Common myeloid progenitor, CD34-positive (primary cell): ENCODE results near the gene KLHL29.

Source experiments
- CTCF ChIA-PET: fragments of 350-600 bp; sonication (Branson Sonifier 250); formaldehyde crosslinking; loops from one replicate; lab custom pipeline; 2021; ENCODE audit warnings: antibody characterized with exemption; lab: Charles Lee
- POLR2A ChIA-PET: fragments of 350-600 bp; sonication (Branson Sonifier 250); formaldehyde crosslinking; loops from one replicate; lab custom pipeline; 2021; ENCODE audit warnings: antibody characterized with exemption; lab: Charles Lee
- DNase-seq, 3 donors: peaks; one replicate each; pipeline versions ENCODE4 v3.0.0 to v3.0.0-alpha.2; 2013
- H3K27ac ChIP-seq, 2 experiments: 1 replicate in 1 of 2; 2 replicates in 1 of 2; pipeline ENCODE4 v1.7.0; 2013; ENCODE audit warnings: inconsistent platforms in 2 of 2, low read length in 2 of 2, mild to moderate bottlenecking in 2 of 2, low read depth in 1 of 2, moderate library complexity in 1 of 2; ENCODE audit not compliant: severe bottlenecking in 2 of 2, insufficient read depth in 1 of 2, poor library complexity in 1 of 2
- H3K27me3 ChIP-seq, 5 experiments: replicated peaks in 2 of 5; 1 replicate in 3 of 5; 2 replicates in 2 of 5; pipeline versions ENCODE4 v1.6.1 to v1.7.0; 2013; ENCODE audit warnings: low read length in 4 of 5, mild to moderate bottlenecking in 2 of 5, moderate library complexity in 2 of 5, inconsistent platforms in 1 of 5; ENCODE audit not compliant: insufficient read depth in 5 of 5, control insufficient read depth in 4 of 5
- H3K36me3 ChIP-seq, 4 experiments: 1 replicate in 2 of 4; 2 replicates in 2 of 4; pipeline versions ENCODE4 v1.6.1 to v1.7.0; 2013; ENCODE audit warnings: low read length in 3 of 4, control low read depth in 1 of 4, mild to moderate bottlenecking in 1 of 4; ENCODE audit not compliant: control insufficient read depth in 4 of 4, insufficient read depth in 4 of 4
- H3K4me1 ChIP-seq, 4 experiments: 1 replicate in 3 of 4; 2 replicates in 1 of 4; pipeline versions ENCODE4 v1.6.1 to v1.7.1; 2013; ENCODE audit warnings: low read length in 3 of 4, mild to moderate bottlenecking in 3 of 4, control low read depth in 1 of 4, inconsistent platforms in 1 of 4, moderate library complexity in 1 of 4; ENCODE audit not compliant: control insufficient read depth in 4 of 4, insufficient read depth in 4 of 4; ENCODE audit errors: control extremely low read depth in 1 of 4
- H3K4me3 ChIP-seq, 7 experiments: 1 replicate in 4 of 7; 2 replicates in 3 of 7; pipeline versions ENCODE4 v1.5.1 to v1.7.0; 2013; ENCODE audit warnings: mild to moderate bottlenecking in 7 of 7, low read length in 6 of 7, moderate library complexity in 6 of 7, inconsistent platforms in 2 of 7, low read depth in 2 of 7, control low read depth in 1 of 7; ENCODE audit not compliant: insufficient read depth in 4 of 7, control insufficient read depth in 1 of 7; ENCODE audit errors: extremely low read depth in 1 of 7
- H3K9me3 ChIP-seq, 5 experiments: 1 replicate in 4 of 5; 2 replicates in 1 of 5; pipeline versions ENCODE4 v1.6.1 to v1.7.1; 2013; ENCODE audit warnings: low read length in 4 of 5, mild to moderate bottlenecking in 2 of 5, inconsistent platforms in 1 of 5, low read depth in 1 of 5, moderate library complexity in 1 of 5; ENCODE audit not compliant: control insufficient read depth in 4 of 5, insufficient read depth in 2 of 5; ENCODE audit errors: control extremely low read depth in 1 of 5
- whole genome bisulfite sequencing: methylation state at CpG from one replicate; pipeline ENCODE4 v1.1.5; 2013; ENCODE audit not compliant: insufficient coverage; 5-methylcytosine and 5-hydroxymethylcytosine counted together

KLHL29 gene

DNA sequence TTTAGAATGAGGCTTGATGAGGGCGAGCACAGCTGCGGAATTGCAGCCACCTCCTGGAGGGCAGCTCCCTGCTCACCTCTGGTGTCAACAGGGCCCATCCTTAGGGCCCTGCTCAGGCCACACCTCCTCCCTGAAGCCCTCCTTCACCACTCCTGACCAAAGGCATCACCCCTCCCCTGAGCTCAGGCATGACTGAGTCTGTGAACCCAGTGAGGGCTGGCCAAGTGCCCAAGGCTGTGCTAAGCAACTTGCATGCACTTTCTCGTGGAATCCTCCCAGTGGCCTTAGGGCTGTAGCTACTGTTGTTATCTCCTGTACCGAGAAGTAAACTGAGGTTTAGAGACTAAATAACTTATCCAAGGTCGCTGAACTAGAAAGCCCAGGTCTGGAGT lies 101.7 kb downstream of the KLHL29 start:
- Histone ChIP-seq H3K36me3 (no peaks in the 10 kb centered on the region), H3K27ac (no peak overlapping the region), H3K9me3 (no peaks in the 10 kb centered on the region), H3K4me1 (peaks cover 0 to 7% (median 2%) of the 10 kb centered on the region in 4 experiments), H3K27me3 (peaks cover 0 to 97% (median 16%) of the 10 kb centered on the region in 5 experiments), H3K4me3 (no peak overlapping the region)
- ChIA-PET POLR2A (no interaction called here), CTCF (interaction anchor here (0.7 kb wide), 2 partner anchors 9 to 89 kb away, joined by 3 read pairs; no protein-coding TSS in a partner anchor)
- no peak for DNase-seq
- 96% methylated on average over 5 of the region's 5 CpGs for WGBS

DNA sequence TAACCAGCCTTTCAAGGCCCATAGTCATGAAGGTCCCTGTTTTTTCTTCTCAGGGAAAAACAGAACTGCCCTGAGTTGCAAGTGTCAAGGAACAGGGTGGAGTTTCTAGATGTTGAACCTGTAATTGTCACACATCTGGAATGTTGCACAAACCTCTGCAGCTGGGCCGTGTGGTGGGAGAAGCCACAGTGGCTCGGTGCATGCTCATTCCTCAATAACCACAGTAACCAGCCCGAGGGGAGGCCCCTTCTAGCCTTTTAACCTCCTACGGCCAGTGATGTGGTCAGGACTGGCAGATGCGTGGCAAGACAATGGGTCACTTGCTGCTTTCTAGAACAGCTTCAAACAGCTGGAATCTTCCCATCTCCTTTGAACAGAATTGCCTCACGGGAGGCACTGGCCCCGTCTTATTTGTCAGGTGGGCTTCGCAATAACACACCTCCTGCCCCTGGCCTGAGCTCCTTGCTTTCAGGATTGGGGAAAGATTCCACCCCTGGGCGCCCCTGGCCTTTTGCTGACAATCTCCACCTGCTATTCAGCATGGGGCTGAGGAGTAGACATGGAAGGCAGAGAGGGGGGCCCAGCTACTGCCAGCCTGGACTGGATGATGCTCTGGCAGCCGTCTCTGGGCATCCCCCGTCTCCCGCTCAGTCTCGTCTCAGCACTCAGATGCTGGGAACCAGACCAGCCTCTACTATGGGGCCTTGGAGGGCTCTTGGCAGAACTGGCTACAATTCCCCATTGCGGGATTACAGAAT lies 102.9 kb downstream of the KLHL29 start:
- H3K9me3 ChIP-seq, result no peaks in the 10 kb centered on the region
- H3K27me3 ChIP-seq, result peaks cover 0 to 97% (median 19%) of the 10 kb centered on the region in 5 experiments
- no peaks in the 10 kb centered on the region for H3K36me3 ChIP-seq
- H3K27ac ChIP-seq, result no peak overlapping the region
- peaks cover 0 to 7% (median 2%) of the 10 kb centered on the region in 4 experiments for H3K4me1 ChIP-seq
- ChIA-PET CTCF (no interaction called here), POLR2A (no interaction called here)
- no peak overlapping the region for H3K4me3 ChIP-seq
- WGBS, result 87% methylated on average over 11 of the region's 14 CpGs
- DNase-seq, result no peak

DNA sequence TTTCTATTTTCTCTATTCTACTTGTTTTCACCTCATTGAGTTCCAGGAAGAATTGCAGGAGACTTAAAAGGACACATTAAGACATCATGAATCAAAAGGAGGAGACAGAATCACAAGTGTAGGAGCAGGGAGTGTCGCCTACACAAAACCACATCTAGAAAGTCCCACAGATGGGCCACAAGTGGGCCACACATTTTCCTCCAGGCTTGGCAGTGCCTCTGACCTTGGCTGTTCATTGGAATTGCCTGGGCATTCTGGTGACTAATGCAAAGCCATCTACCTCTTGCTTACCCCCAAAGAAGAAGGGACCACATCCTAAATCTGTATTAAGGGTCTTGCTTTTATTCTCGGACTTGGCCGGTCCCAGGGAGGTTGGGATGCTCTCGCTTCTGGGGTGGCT lies 103.6 kb downstream of the KLHL29 start:
- no peak overlapping the region for H3K4me3 ChIP-seq
- no peak overlapping the region for H3K27ac ChIP-seq
- no peak for DNase-seq
- H3K9me3 ChIP-seq, result no peaks in the 10 kb centered on the region
- POLR2A ChIA-PET, result no interaction called here
- H3K36me3 ChIP-seq, result no peaks in the 10 kb centered on the region
- peaks cover 0 to 97% (median 18%) of the 10 kb centered on the region in 5 experiments for H3K27me3 ChIP-seq
- H3K4me1 ChIP-seq, result peaks cover 0 to 7% (median 2%) of the 10 kb centered on the region in 4 experiments
- 96% methylated on average over 4 of the region's 4 CpGs for WGBS
- CTCF ChIA-PET, result interaction anchor here (1.8 kb wide), 1 partner anchor 28 kb away, joined by 6 read pairs; no protein-coding TSS in a partner anchor

DNA sequence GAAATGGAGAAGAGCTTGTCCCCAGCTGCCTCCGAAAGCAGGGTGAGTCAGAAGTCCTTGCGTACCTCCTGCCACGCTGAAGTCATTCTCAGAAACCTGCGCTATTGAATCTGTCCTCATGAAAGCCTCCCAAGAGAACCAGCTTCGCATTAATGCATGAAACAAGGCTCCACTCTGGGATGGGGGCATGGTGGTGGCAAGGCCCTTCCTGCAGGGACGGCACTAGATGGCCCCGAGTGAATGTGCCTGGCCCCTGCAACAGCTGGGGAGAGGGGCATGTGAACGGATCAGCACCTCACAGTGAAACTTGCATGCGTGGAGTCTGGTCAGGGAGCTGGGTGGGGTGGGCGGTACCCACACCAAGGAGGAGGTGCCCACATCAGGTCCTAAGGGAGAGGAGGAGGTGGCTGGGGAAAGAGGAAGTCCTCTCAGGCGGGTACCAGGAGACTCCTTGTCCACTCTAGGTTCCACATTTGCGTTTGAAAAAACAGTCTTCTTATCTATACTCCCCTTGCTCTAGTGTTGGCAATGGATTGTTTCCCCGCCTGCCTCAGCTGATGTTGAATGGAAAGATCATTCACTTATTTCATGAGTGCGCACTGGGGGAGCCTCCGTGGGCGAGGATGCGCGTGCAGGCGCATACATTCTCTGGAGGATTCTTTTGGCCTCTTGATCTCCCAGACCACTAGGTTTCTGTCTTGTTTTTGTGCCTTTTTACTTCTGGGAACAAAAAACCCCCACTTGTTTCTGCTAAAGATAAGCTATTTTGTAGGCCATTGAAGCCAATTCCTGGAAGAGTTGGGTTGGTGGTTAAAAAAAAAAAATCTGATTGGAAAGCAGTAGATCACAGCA lies 104.7 kb downstream of the KLHL29 start:
- WGBS, result 74% methylated on average over 15 of the region's 19 CpGs
- H3K4me1 ChIP-seq, result peaks cover 0 to 7% (median 2%) of the 10 kb centered on the region in 4 experiments
- peak in 2 of 3 donors; percentile 46 to 54 for DNase-seq
- no peaks in the 10 kb centered on the region for H3K36me3 ChIP-seq
- ChIA-PET POLR2A (no interaction called here), CTCF (interaction anchor here (1.8 kb wide), 1 partner anchor 27 kb away, joined by 6 read pairs; no protein-coding TSS in a partner anchor)
- no peak overlapping the region for H3K4me3 ChIP-seq
- peaks cover 0 to 94% (median 18%) of the 10 kb centered on the region in 5 experiments for H3K27me3 ChIP-seq
- H3K9me3 ChIP-seq, result no peaks in the 10 kb centered on the region
- H3K27ac ChIP-seq, result no peak overlapping the region

DNA sequence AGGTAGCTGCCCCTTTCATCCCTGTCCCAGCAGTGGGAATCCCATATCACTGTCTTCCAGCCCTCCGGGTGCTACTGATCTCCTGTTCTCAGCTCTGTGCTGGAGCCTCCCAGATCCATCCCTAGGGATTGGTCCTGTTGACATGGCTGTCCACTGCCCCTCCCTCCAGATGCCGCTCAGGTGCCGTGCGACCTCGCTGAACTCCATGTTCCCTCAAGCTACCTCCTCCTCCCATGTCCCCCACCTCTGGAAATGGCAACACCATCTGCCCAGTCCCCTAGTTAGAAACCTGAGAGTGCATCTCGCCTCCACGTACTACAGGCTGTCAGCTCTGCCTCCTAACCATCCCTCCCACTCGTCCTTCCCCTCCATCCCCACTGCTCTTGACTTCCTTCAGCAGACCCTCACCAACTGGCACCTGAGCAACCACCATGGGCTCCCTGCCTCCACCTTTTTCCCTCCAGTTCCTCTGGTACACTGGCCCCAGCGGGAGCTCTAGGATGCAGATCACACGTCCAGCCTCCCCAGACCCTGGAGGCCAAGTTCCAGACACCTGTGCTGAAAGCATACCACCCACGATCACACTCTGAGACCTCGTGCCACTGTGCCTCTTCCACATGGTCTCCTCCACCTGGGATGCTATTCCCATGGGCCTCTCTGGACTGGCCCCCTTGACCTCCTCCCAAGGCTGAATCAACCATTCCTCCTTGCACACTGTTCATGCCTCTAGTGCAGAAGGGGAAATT lies 106.8 kb downstream of the KLHL29 start:
- POLR2A ChIA-PET, result interaction anchor here (0.6 kb wide), 1 partner anchor 32 kb away, joined by 3 read pairs; no protein-coding TSS in a partner anchor
- H3K27ac ChIP-seq, result no peak overlapping the region
- peaks cover 0 to 87% (median 21%) of the 10 kb centered on the region in 5 experiments for H3K27me3 ChIP-seq
- no peaks in the 10 kb centered on the region for H3K9me3 ChIP-seq
- WGBS, result 88% methylated on average over 5 of the region's 12 CpGs
- no peak overlapping the region for H3K4me3 ChIP-seq
- H3K4me1 ChIP-seq, result peaks cover 0 to 23% (median 11%) of the 10 kb centered on the region in 4 experiments
- CTCF ChIA-PET, result interaction anchor here (1.1 kb wide), 1 partner anchor 9 kb away, joined by 3 read pairs; no protein-coding TSS in a partner anchor
- DNase-seq, result no peak
- no peaks in the 10 kb centered on the region for H3K36me3 ChIP-seq

DNA sequence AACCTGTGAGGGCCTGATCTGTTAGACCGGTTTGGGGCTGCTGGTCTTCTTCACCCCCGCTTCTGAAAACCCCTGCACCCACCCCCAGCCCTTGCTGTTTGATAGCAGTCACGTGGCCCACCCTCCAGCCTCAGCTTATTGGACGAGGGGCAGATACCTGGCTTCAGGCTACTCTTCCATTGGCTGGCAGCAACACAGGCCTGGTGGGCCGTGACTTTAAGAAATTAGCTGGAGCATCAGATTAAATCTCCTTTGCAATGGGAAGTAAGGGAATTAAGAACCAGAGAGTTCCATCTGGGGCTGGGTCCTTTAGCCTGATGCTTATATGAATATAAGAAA lies 107.3 kb downstream of the KLHL29 start:
- no peaks in the 10 kb centered on the region for H3K9me3 ChIP-seq
- peaks cover 0 to 28% (median 17%) of the 10 kb centered on the region in 4 experiments for H3K4me1 ChIP-seq
- peaks cover 0 to 82% (median 21%) of the 10 kb centered on the region in 5 experiments for H3K27me3 ChIP-seq
- ChIA-PET POLR2A (interaction anchor here (0.6 kb wide), 2 partner anchors 33 to 126 kb away, joined by 3 to 4 read pairs; no protein-coding TSS in a partner anchor), CTCF (no interaction called here)
- no peak overlapping the region for H3K4me3 ChIP-seq
- no peak for DNase-seq
- no peak overlapping the region for H3K27ac ChIP-seq
- no peaks in the 10 kb centered on the region for H3K36me3 ChIP-seq
- 90% methylated on average over 5 of the region's 5 CpGs for WGBS
